ENCODE results near the gene PCGF5.
"Not testable (repeated sequence)": the region's sequence is repeated elsewhere in the genome, so short reads cannot be mapped to it uniquely, and the experiment has no call there.

The PCGF5 gene

GRCh38 chr10:91287912-91288311, 67.4 kb downstream of the PCGF5 start:
- no peak for DNase-seq

GRCh38 chr10:91289305-91289704, 68.8 kb downstream of the PCGF5 start:
- no peak for DNase-seq

- DNase-seq: no peak
Observed at GRCh38 chr10:91290607-91291006, 70.1 kb downstream of the PCGF5 start.

DNA sequence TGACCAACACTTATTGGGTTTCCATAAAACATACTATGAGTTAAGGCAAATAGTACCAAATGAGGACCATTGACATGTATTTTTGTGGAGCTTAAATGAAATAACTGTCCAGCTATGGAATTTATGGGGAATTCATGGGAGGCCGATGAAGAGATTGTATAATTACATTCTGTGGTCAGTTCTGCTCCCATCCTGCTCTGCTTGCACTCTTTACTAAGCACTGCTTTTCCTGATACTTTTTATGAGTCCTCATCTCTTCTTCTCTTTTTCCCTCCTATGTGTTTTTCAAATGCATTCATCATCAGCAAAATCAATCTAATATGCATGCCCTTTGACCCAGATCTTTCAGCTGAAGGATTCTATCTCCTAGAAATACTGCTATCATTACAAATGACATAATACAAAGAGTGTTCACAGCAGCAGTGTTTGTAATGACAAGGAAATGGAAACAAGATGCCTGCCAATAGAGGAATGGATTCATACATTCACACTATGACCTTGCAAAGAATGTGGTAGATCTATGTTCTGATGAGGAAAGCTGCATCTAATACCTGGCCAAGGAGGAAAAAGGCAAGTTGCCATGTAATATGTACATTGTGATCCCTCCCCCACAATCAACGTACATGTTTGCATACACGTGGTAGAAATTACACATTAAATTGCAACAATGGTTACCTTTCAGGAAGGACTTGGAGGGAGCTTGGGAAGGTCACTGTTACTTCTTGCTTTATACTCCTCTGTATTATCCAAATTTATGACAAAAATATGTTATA, 73.9 kb downstream of the PCGF5 start:
- no peak for DNase-seq

GRCh38 chr10:91295346-91295745, 74.9 kb downstream of the PCGF5 start:
- no peak for DNase-seq

- no peak for DNase-seq
Observed at GRCh38 chr10:91296471-91296870, 76.0 kb downstream of the PCGF5 start.

DNA sequence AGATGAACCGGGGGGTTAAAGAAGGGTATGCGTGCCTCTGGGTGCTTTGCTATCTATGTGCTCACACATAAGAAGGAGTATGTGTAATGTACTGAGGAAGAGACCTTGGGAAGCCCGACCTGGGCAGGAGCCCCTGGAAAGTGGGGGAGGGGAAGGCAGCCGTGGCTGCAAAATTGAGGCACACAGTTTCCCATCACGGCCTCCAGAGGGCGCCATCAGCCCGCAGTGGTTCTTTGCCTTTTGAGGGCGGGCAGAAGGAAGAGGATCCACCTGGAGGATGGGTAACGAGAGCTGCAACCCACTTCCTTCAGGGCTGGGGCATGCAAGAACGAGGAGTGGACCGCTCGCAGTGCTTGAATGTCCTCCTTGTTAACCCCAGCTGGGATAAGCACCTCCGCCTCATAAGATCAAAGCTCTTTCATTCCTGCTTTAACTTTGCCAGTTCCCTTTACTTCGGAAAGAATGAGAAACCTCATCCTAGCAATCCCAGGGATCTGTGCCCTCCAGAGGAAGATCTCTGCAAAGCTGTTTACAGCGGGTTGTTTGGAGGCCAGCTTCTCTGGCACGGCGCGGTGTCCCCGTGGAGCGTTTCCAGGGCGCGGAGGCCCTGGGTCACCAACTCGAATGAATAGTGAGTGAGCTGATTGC, 77.9 kb downstream of the PCGF5 start:
- DNase-seq: peak; percentile 71

- DNase-seq: no peak
Observed at GRCh38 chr10:91299999-91300575, 79.6 kb downstream of the PCGF5 start.

- not testable (repeated sequence) for DNase-seq
Observed at GRCh38 chr10:91302946-91303345, 82.5 kb downstream of the PCGF5 start.

DNA sequence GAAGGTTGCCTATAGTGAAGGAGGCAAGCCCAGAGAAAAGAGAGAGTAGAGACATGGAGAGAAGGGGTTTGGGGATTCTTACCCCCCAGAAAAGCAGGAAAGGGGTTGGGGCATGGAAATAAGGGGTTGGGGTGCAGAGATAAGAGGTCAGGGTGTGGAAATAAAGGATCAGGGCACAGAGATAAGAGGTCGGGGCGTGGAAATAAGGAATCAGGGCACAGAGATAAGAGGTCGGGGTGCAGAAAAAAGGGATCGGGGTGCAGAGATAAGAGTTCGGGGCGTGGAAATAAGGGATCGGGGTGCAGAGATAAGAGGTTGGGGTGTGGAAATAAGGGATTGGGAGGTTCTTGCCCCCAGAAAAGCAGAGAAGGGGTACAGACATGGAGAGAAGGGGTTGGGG, 85.5 kb downstream of the PCGF5 start:
- DNase-seq: not testable (repeated sequence)

GRCh38 chr10:91307489-91307888, 87.0 kb downstream of the PCGF5 start:
- DNase-seq: no peak

DNA sequence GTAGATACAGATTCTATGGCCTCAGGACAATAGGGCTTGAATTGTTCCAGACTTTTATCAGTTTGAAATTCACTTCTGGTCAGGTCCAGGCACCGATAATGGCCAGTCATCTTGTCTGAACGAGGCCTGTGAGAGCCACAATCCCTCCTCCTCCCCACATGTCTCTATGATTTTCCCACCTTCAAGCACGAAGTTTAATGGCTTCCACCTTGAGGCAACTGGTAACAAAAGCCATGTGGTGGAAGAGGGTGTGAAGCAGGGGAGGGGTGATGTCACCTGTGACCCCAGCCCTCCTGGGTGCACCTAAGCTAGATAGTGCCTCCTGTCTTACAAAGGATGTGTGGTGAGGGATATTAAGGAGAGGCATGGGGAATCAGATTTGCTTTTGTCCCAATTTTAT, 89.2 kb downstream of the PCGF5 start:
- no peak for DNase-seq

DNA sequence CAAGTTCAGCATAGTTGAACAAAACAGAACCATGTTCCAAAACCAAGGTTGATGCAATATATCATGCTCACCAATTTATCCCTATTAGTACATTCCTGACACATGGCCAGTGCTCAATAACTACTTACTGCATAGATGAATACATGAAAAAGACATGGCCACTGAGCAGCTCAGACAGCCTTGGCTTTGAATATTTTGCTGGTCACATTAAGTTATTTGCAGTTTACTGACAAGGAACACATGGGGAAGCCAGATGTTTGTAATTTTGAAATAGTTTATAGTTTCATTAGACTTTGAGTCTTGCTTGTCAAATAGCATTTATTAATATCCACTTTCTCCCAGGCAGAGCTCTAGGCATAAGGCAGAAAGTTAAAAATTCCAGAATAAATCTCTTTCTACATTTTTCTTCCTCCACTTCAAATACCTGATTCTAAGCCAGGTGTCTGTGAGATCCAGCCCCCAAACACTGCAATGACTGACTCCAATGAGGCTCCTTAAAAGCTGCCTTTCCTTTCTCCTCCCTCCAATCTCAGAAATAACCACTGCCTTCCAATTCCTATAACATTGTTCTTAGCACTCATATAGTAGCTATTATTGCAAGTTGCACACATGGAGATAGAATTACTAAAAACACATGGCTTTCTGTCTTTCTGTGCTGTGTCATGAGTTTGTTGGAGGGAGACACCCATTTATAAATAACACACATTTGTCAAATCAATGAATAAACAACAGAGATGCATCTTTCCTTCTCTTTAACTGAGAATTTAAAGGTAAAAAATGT, 91.3 kb downstream of the PCGF5 start:
- no peak for DNase-seq

GRCh38 chr10:91312382-91312733, 91.9 kb downstream of the PCGF5 start:
- no peak for DNase-seq

DNA sequence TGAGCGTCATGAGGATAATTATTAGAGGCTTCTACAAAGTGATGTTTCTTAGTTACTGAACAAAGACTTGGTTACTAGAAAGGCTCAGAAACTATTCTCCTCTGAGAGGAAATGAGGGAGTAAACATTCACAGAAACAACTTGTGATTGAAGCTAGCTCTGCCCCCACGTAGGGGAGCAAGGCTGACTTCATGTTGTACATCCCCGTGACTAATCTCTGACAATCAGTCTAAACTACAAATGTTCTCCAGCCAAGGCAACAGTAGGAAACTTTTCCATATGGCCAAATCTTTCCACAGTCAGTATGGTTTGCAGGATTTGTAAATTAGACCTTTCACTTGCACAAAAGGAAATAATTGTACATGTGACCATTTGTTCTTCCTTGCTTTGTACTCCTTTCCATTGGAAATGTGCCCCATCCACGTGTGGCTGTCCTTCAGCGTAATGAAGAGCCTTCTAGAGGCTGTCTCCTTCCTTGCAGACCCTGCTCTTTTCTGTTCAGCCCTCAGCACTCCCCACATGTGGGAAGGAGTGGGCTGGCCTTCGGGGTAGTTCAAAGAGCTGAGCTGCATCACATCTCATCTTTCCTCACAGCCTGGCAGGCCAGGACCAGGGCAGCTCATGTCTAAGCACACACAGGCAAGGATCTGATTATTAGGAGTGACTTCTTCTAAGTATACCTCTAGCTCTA, 93.5 kb downstream of the PCGF5 start:
- DNase-seq: peak; percentile 16

DNA sequence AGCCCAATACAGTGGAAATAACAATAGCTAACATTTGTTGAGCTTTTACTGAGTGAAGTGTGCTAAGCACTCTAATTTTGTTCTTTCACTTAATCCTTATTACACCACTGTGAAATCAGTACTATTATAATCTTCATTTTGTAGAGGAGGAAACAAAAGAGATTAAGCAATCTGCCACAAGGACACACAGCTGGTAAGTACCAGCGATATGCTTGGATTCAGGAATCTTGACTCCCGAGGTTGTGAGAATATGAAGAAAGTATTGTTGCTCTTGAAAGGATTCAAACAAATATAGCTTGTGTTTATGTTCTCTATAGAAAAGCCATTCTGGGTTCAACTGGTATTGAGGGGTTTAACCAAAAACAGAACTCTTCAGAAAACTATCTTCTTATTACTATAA, 96.0 kb downstream of the PCGF5 start:
- DNase-seq: no peak

GRCh38 chr10:91317541-91317940, 97.1 kb downstream of the PCGF5 start:
- no peak for DNase-seq

DNA sequence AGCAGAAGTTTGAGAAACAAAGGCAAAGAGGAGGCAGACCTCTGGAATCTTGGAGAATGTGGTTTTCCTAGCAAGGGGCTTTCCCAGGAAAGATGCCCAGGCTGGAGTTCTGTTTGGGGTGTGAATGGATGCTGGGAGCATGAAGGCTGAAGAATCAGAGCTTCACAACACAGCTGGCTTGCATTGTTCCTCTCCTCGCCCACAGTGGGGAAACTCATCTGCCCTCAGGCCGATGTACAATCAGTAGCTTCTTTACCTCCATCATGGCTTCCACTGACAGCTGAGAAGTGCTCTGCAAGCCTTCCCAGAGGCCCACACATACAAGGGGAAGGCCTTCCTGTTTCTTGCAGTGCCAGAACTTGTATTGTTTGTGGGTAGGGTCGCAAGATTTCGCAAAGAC, 98.9 kb downstream of the PCGF5 start:
- no peak for DNase-seq

GRCh38 chr10:91323293-91323905, 102.9 kb downstream of the PCGF5 start:
- DNase-seq: not testable (repeated sequence)

DNA sequence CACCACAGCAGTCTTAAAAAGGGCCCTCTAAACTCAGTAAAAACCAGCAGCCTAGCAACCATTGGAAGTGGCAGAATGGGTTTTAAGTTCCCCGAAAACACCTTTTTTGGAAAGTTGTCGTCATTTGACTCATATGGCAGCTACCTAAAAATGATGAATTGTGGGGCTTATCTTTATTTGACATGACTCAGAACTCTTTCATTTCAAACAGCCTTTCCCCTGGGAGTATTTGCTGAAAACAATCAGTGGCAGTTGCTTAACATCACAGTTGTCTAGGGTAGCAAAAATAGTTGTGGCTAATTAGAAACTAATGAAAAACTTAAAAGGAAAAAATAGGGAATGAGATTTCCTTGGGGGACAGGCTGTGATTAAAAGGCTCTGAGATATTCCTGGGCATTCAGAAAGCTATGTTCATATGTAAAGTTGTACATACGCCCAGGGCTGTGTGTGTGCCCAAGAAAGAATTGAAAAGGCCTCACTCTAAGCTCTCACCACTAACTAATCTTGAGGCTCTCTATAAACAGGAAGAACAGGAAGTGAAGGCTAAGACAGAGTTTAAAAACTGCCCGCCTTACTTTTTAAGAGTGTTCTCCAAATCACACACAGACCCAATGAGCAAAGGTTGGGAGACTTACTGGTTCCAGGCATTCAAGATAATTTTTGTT, 108.0 kb downstream of the PCGF5 start:
- DNase-seq: no peak
